Anterior cingulate cortex (tissue), 58 donors: ENCODE data around the gene ZFP91.

Experiments used
- DNase-seq, 58 donors: peaks; one replicate each; lab custom pipeline; 2025; lab: John Stamatoyannopoulos, UW

Gene ZFP91

GRCh38 chr11:58579192-58580129 is 598 bp downstream of the ZFP91 start:
- peak; percentile 31 to 93 (median 87) for DNase-seq

- no peak for DNase-seq
Measured at GRCh38 chr11:58580311-58580710, 1.4 kb downstream of the ZFP91 start.

GRCh38 chr11:58582437-58582836 is 3.6 kb downstream of the ZFP91 start:
- DNase-seq: no peak

GRCh38 chr11:58586998-58587397 is 8.1 kb downstream of the ZFP91 start:
- no peak for DNase-seq

- no peak for DNase-seq
Measured at GRCh38 chr11:58591659-58592058, 12.8 kb downstream of the ZFP91 start.

- DNase-seq: no peak
Measured at GRCh38 chr11:58592760-58593472, 14.1 kb downstream of the ZFP91 start.

- no peak for DNase-seq
Measured at GRCh38 chr11:58594826-58595225, 16.0 kb downstream of the ZFP91 start.

- DNase-seq: no peak
Measured at GRCh38 chr11:58596621-58597020, 17.8 kb downstream of the ZFP91 start.

GRCh38 chr11:58597486-58598144 is 18.8 kb downstream of the ZFP91 start:
- DNase-seq: no peak

- DNase-seq: no peak
Measured at GRCh38 chr11:58600510-58600909, 21.6 kb downstream of the ZFP91 start.

GRCh38 chr11:58606930-58607714 is 28.3 kb downstream of the ZFP91 start:
- DNase-seq: no peak

- no peak for DNase-seq
Measured at GRCh38 chr11:58608331-58608730, 29.5 kb downstream of the ZFP91 start.

GRCh38 chr11:58609723-58610122 is 30.9 kb downstream of the ZFP91 start:
- peak in 1 of 58 donors; percentile 3 for DNase-seq

- DNase-seq: no peak
Measured at GRCh38 chr11:58613228-58613627, 34.4 kb downstream of the ZFP91 start.

GRCh38 chr11:58615559-58615958 is 36.7 kb downstream of the ZFP91 start:
- no peak for DNase-seq

GRCh38 chr11:58616594-58616993 is 37.7 kb downstream of the ZFP91 start:
- peak in 1 of 58 donors; percentile 47 for DNase-seq

GRCh38 chr11:58617976-58618557 is 39.2 kb downstream of the ZFP91 start:
- DNase-seq: peak in 4 of 58 donors; percentile 10 to 20 (median 11)

- no peak for DNase-seq
Measured at GRCh38 chr11:58621586-58622262, 42.9 kb downstream of the ZFP91 start.

GRCh38 chr11:58622344-58622743 is 43.5 kb downstream of the ZFP91 start, which contains the start of gene CNTF:
Gene CNTF, plus strand, starts transcription at chr11:58622665. Its CDS starts 88 bp downstream, at chr11:58622753.
- DNase-seq: peak in 2 of 58 donors; percentile 4 to 27
